GM12892 (cell line): ENCODE measurements around the gene TMEM273.

ENCODE experiments used
- POLR2A ChIP-seq: IDR thresholded peaks from 2 replicates; pipeline ENCODE4 v1.6.1; 2011; ENCODE audit warnings: low read depth, low read length, control low read depth
- TAF1 ChIP-seq: IDR thresholded peaks from 2 replicates; pipeline ENCODE4 v1.6.1; 2011; ENCODE audit warnings: low read depth, mild to moderate bottlenecking, control low read depth, low read length, borderline replicate concordance

- TF ChIP-seq POLR2A = no peak
- TF ChIP-seq TAF1 = no peak
These were observed 33.5 kb downstream of the TMEM273 start for GRCh38 chr10:49154641-49155040.
